GM19351 (cell line): ENCODE measurements around the gene NOTCH4.

Source experiments
- ATAC-seq: cut with Tn5 transposase; IDR thresholded peaks from one replicate; pipeline ENCODE4 v1.9.1; 2021; ENCODE audit warnings: mild to moderate bottlenecking, moderate library complexity; ENCODE audit not compliant: unreplicated experiment

The NOTCH4 gene

DNA sequence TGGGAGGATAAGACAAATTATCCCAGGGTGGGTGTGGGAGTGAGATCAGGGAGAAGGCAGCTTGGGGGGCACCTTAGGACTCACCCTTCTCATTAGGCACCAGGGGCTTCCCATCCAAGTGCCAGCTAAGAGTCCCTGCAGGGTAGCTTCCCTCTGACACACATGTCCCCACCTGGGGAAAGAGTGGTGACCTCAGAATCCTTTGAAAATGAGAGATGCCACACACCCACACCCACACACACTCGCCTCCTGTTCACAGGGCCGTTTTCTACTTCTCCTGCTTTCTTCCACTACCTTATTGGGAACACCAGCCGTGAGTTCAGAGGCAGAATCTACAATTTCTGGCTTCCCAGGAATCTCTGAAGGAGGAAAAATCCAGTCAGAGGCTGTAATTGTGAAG, 40.8 kb downstream of the NOTCH4 start:
- ATAC-seq, result no peak

DNA sequence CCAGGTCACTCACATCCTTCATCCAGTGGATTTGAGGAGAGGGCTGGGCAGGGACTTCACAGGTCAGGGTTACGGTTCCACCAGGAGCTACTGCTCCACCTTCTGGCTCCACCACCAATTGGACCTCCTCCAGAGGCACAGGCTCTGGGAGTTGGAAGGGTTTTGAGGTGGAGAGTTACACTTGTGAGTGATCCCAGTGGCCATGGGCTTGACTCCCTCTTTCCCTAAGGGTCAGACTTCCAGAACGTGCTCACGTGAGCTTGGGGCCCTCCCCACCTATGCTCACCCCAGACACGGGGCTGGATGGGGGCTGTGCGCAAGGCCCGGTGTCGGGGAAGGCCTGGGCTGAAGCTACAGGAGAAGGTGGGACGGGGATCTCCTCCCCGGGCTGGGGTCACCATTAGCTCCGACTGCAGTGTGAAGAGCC, 41.3 kb downstream of the NOTCH4 start:
- ATAC-seq, result no peak

DNA sequence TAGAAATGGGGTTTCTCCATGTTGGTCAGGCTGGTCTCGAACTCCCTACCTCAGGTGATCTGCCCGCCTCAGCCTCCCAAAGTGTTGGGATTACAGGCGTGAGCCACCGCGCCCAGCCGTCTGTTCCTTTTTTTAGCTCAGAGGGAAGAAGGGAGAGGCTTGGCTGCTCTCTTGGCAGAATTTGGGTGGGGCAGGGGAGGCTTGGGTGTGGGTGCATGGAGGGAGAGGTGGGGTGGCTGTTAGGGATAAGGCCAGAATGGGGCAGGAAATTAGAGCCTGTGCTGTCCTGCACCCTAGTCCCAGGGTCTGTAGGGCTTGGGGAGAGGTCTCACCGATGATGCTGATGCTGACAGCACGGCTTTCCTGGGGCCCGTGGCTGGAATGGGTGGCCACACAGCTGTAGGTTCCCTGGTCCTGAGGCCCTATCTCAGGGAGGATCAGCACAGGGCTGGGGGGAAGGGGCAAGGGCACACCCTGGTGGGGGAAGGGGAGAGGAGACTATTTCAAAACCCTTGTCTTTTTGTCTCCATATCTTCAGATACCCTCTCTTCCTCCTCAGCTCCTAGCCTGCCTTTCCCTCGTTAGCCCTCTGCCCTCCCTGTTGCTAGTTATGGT, 41.8 kb downstream of the NOTCH4 start:
- ATAC-seq, result no peak

DNA sequence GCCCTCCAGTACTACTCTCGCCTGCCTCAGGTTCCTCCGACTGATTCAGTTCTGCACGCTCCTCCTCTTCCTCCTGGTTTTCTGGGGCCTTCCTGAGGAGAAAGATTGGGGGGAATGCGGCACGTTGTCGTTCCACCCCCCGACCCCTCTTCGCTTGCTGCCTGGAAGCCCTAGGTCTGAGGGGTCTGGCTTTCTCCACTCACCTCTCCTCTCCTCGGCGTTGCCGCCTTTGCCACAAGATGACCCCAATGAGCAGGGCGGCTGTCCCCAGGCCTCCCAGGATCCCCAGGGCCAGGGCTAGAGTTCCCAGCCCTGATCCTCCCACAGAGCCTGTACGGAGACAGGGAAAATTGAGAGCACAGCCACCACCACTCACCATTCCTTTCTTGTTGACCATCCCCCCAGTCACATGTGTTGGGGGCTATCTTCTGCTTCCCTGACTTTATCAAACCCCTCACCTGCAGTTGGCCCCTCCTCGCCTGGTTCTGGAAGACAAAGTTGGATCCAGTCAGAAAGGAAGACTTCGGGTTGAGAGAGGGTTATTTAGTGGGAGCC, 42.6 kb downstream of the NOTCH4 start:
- ATAC-seq, result no peak

DNA sequence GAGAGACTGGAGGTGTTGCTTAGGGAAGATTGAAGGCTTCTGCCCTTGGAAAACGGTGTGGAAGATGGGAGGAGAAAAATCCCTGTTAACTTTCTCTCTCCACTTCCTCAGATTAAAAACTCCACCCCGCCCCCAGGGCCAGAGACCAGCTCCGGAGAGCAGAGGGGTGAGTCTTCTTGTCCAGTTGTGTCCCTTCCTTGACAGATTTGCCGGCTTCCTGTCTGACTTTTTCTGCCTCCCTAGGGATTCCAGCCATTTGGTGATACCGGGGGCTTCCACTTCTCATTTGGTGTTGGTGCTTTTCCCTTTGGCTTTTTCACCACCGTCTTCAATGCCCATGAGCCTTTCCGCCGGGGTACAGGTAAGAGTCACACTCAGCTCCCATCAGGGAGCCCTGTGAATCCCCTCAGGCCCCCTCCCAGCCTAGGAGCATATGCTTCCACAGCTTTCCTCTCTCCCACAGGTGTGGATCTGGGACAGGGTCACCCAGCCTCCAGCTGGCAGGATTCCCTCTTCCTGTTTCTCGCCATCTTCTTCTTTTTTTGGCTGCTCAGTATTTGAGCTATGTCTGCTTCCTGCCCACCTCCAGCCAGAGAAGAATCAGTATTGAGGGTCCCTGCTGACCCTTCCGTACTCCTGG, 44.0 kb downstream of the NOTCH4 start:
- ATAC-seq, result no peak

DNA sequence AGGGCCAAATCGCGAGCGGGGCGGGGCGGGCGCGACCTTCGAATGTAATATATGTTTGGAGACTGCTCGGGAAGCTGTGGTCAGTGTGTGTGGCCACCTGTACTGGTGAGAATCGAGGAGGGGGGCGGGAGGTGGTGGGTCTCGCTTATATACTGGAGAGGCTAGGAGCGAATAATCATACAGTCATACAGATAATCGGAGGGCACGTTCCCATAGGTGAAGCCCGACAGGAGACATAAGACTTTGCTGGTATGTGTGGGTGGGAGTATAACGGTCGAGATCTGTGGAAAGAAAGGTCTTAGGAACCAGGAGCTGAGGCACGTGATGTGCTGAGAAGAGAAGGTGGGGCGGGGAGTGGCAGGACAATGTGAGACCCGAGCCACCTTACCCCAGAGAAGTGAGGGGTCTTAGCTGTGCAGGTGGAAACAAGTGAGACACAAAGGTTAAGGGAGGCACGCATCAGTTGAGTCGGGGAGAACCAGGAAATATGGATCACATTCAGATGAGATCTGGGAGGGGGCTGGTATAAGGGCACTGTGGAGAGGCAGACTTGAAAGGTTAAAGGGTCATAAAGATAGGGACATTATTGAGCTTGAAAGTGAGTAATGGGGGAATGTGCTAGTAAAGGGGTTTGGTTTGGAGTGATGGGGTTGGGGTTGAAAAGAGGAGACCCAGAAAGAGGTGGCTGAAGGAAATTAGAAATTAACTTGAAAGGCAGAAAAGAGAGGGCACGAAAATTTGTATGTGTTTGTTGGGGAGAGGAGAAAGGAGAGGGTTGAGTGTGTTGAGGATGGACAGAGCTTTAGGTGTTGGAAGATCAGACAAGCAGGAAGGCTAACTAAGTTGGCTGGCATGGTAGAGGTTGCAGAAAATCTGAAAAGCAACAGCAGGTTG, 45.1 kb downstream of the NOTCH4 start:
- ATAC-seq, result no peak

DNA sequence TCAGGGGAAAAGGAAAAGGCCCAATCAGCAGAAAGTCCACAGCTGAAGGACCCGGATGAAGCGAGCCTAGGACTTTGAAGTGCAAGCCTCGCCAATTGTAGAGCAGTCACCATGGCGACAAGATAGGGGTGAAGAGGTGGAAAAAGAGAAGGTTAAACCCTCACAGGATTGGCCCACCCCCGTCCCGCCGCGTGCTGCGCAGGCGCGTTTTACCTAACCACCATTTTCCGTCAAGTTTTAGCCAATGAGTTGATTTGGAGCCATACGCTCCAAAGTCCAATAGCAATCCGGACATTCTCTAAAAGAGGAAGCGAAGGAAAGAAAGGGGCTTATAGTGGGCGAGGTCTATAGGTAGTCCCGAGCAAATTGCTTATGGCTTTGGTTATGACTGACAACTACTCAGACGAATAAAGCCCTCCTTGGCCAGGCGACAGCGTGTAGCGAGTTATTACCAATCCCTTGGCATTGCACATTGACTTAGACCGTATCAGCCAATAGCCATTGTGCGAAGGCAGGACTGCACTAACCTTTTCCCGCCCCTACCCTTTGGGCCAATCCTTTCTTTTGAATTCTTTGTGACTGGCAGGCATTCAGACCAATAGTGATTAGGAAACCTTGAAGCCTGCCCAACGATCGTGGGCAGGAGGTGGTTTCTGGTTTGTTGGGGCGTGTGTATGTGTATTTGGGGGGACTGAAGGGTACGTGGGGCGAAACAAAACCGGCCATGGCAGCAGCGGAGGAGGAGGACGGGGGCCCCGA, 45.9 kb downstream of the NOTCH4 start, which contains the start of gene RNF5:
Gene RNF5, plus strand, starts transcription at position 618 of the 759 bp plus-strand sequence. Its CDS starts 107 bp downstream, at position 725.
- ATAC-seq, result peak; percentile 83

DNA sequence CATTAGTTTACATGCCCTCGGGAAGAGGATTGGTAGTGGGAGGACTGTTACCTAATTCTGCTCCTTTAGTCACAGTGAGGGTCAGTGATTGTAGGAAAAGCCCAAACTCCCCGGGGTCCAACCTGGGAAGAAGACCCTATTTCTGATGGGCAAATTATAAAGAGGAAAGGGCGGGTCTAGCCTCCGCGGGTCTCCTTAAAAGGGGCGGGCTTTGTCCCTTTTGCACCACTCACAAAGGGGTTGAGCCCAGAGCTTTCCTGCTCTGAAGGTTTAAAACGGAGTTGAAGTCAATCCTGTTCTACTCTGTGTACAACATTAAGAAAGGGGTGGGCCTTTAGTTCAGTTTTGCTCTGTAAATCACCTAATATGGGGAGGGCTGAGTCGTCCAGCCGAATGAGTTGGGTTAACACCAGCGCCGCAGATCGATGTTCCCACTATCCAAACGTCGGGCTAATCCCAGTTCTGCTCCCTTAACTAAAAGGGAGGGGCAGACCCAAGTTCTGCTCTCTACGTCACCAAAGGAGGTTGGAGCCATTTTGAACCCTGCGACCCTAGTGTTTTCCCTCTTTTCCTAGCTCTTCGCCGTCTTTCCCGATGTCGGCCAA, 46.6 kb downstream of the NOTCH4 start:
- ATAC-seq, result no peak

DNA sequence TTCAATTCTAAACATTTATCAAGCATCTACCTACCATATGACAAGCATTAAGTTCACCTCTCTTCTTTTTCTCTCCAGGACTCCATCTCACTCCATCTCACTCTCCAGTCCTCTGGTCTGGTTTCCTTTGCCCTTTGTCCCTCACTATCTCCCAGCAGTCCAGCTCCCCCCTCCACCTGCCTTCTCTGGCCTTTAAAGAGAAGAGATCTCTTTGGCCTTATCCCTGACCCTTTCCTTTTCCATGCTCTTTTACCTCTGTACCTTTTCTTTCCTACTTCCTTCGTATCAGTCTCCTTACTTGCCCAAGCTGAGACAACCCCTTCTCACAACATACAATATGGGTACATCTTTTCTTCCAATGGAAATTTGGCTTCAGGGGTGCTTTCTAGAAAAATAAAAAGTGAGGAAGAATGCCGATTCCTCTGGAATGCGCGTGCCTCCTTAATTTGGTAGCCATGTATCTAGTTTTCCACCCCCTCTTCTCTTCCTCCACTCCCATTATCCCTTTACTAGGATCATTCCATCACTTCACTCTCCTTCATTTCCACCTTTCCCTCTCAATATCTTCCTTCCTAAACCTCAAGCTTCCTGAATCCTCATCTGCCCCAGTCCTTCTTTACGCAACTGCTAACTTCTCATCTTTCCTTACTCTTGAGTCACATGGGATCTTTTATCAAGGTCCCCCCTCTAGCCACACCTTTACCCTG, 47.2 kb downstream of the NOTCH4 start:
- ATAC-seq, result no peak

DNA sequence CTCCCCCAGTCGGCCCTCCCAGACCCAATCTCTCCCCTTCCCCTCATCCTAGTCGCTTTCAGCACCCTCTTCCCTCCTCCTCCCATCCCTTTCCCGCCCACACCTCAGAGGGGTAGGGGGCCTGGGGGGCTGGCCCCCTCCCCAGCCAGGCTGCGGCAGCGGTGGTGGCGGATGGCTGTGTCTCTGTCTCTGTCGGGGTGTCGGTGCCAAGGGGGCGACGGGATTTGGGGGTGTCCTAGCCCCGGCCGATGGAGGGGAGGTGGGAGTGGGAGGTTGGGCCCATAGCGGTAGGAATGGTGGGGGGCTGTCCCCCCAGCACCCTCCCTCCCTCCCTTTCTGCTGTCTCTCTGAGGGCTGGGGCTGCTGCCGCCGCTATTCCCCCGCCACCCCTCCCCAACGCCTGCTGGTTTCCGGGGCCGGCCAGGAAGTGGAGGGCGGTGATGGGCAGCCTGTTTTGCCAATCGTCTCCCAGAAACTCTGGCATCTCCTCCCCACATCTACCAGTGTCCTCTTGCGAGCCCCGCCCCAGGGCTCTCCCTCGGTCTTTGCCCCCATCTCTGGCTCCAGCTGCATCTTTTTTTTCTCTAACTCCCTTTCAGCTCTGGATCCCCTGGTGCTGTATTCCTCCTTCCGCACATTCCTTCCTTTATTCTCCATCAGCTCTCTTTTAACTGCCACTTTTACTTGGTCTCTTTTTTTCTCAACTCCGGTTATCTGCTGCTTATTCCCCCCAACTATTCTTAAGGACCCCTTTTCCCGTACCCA, 48.0 kb downstream of the NOTCH4 start, which contains the start of gene AGPAT1:
Gene AGPAT1, minus strand, starts transcription at position 374 of the 765 bp plus-strand sequence. CDS start 4,588 bp downstream, outside the sequence.
- ATAC-seq, result no peak

DNA sequence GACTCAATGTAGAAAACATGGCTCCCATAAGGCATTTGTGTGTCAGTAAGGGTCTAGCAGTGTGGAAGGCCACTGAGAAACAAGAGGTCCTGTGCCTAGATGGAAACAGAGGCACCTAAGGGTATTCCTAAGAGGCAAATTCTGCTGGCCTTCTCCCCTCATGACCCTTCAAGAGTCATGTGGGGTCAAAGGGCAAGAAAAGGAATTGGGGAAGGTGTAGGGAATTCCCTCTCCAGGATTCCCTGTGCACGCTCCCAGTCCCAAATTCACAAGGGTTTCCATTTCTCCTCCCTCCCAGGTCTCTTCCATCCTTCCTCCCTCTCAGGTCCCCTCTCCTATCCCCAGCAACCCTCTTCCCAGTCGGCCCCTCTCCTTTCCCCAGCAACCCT, 48.6 kb downstream of the NOTCH4 start:
- ATAC-seq, result no peak

DNA sequence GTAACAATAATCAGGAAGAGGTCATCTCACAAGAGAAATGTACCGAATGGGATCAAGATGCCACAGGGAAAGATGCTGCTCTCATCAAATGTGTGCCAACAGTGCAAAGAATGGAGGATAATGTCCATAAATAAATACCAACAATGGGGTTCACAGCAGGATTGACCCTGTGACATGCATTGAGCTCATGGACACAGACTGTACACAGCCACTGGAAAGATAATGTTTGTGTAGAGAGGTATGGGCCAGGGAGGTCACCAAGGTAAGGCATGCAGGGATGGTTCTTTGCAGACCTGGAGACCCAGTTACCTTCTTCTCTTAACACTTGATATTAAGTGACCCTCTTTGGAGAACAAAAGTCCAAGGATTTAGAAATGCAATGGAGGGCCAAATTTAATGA, 49.5 kb downstream of the NOTCH4 start:
- no peak for ATAC-seq

DNA sequence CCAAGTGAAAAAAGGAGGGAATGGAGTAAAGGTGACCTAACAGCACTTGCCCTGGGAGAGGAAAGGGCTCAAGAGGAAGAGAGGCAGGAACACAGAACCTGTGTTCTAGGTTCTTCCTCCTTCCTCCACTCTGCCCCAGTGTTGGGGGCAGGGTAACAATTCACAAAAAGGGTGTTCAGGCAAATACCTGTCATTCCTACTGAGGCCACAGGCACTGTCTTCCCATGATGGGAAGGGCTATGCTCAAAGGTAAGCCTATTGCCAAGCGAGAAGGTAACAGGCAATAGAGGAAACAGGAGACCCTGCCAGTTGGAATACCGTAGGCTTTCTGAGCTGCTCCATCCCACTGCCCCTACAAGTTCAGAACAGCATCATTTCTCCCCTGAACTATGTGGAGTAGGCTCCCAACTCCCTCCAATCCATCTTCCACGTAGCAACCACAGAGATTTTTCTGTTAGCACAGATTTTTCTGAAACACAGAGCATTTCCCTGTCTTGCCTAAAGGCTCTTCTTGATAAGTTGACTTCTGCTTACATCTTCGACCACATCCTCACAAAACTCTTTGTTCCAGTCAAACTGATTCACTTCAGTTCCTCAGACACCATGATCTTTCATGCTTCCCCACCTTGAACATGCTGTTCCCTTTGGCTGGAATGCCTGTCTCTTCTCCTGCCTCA, 50.7 kb downstream of the NOTCH4 start:
- no peak for ATAC-seq

DNA sequence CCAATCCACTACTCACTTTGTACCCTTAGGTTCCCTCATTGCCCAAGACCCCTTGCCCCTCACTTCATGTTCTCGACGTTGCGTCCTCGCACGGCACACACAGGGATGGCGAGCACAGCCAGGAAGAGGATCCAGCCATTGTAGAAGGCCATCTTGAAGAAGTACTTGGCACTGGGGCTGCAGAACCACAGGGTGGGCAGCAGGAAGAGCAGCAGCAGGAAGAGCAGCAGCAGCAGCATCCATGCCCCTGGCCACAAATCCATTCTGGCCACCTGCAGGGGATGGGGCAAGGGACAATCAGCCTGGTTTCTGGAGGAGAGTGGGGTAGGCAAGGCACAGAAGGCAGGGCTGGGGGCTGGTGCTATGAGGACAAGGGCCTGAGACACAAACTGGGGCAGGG, 52.6 kb downstream of the NOTCH4 start:
- ATAC-seq, result no peak

DNA sequence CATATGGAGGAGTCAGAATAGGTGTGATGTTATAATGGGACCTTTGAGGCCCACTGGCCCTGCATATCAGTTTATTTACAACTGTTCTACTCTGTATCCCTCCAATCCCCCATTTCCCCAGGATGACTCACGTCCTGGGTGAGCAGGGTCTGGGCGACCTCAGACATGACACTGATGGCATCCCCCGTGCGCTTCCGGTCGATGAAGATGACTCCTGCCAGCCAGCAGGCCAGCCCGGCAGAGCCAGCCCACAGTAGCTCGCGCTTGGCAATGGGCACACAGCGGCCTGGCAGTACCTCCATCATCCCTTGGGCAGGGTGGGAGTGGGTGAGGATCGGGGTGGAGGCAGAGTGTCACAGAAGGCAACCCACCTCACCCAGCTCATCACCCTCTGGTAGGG, 53.6 kb downstream of the NOTCH4 start:
- no peak for ATAC-seq

DNA sequence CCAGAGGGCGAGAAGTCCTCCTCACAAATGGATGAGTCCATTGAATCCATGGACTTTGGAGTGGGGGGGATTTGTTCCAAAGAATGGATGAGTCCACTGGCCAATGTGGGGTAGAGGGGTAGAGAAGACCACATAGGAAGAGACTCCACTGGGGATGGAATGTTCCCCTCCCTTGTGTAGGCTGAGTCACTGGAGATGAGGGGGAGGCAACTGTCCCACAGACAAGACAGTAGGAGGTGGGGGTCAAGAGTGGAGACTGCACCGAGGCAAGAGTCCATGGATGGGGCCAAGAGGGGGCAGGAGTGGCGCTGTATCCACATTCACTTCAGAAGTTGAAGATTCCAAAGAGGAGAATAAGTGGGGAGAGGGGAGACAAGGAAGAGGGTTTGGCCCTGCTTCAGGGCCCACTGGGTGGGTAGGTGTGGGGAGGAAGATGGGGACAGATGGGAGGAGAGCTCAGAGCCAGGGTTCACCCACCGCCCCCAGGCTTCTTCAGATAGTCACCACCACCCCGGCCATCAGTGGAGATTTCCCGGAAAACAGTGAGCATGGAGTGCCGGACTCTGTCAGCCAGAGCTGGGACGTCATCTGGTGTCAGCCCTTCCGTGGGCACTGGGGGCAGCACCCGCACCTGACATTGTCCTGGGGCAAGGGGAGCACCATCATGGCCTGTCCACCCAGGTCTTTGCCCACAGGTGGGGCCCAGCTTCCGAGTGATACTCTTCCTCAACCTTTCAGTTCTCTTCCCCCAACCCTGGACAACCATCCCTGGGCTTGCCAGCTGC, 54.9 kb downstream of the NOTCH4 start:
- ATAC-seq, result no peak

DNA sequence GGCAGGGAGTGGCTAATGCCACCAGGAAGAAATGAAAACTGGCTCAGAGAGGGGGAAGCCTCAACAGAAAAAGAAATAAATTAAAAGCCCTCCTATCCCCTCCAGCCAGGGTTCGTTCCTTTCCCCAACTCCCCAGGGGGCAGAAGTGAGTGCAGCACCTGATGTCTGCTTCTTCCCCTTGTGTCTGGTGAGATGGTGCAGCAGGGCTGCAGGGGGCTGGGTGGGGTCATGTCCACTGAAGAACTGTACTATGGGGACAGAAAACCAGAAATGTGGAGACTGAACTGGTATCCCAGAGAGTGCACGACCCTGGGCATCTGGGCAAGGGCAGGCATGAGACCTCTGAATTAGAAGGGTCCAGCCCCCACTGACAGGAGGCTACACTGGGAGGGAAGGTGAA, 55.5 kb downstream of the NOTCH4 start:
- no peak for ATAC-seq
